ENCODE data around the gene DNAJC4. TPM values are rescaled to one million over a fixed set of nuclear protein-coding genes. Genes with fewer than 3 reads are reported as not detected.

DNAJC4 gene
- total and polyA plus RNA-seq, 9 of the 15 experiments (the other 6 are each of a cell fraction or from before 2014, with no cell fraction given) = 4.0 to 32.6 (median 19.9) TPM

GRCh38 chr11:64219354-64219684 lies 11.0 kb upstream of the DNAJC4 start:
- no peak for ATAC-seq
- Histone ChIP-seq H3K4me3 (no peak overlapping the region), H3K4me1 (replicated peaks in 1 of 2; ENCODE audit: control insufficient read depth in 2 of 2, insufficient read depth in 2 of 2, low read length in 2 of 2) (peaks cover 0 to 28% of the 10 kb centered on the region in 2 experiments; a peak in 2 of 5 replicates), H3K36me3 (ENCODE audit: control insufficient read depth, insufficient read depth, low read length) (peaks cover 82% of the 10 kb centered on the region), H3K9ac (ENCODE audit: insufficient read depth in 1 of 2, low read depth in 2 of 2, low read length in 2 of 2) (no peak overlapping the region; a peak in 1 of 4 replicates), H2AFZ (ENCODE audit: low read depth, low read length) (no peak overlapping the region), H4K20me1 (replicated peaks; ENCODE audit: control insufficient read depth, insufficient read depth, low read length) (no peaks in the 10 kb centered on the region), H3K4me2 (ENCODE audit: insufficient read depth, low read length) (no peak overlapping the region), H3K27me3 (ENCODE audit: control insufficient read depth in 2 of 2, insufficient read depth in 2 of 2, low read length in 2 of 2) (no peaks in the 10 kb centered on the region), H3K9me1 (ENCODE audit: control insufficient read depth, insufficient read depth, low read length) (no peaks in the 10 kb centered on the region), H3K27ac (ENCODE audit: extremely low read depth, low read depth, low read length) (no peak overlapping the region), H3K79me2 (ENCODE audit: control insufficient read depth, insufficient read depth, low read length) (no peaks in the 10 kb centered on the region), H3K9me3 (replicated peaks; ENCODE audit: control insufficient read depth, insufficient read depth, low read depth, low read length) (no peaks in the 10 kb centered on the region)
- FAIRE-seq = no peak
- WGBS (ENCODE audit: insufficient coverage, low coverage, missing lambda C conversion rate) = 79% methylated on average over 7 of the region's 7 CpGs
- in situ Hi-C loops (cut with MboI) (no loop called here), intact Hi-C loops (cut with micrococcal nuclease) (no loop called here)
- POLR2A ChIA-PET = interaction anchor here (0.8 to 7.0 kb wide), 2 partner anchors 12 to 20 kb away, joined by 4 to 57 read pairs; partner anchors contain the start of gene FERMT3
- CTCF ChIA-PET (ENCODE audit: low intra/inter-chr PET ratio) = no interaction called here
- no peak for DNase-seq (ENCODE audit: extremely low read depth in 1 of 4, low spot score in 3 of 4)
- no peak for TF ChIP-seq ELF1 (tag; IDR thresholded peaks at IDR 0.05)
- TF ChIP-seq POLR2G (IDR thresholded peaks at IDR 0.05; ENCODE audit: low read depth, low read length) = peak; percentile 71
- TF ChIP-seq RBFOX2 (IDR thresholded peaks at IDR 0.05; ENCODE audit: low read depth, low read length) = peak; percentile 60
- 0 out of 2 replicates have a peak, but pooled peaks have one; percentile 32 for TF ChIP-seq POLR2A (conservative IDR thresholded peaks at IDR 0.05)
- no TSS peak for BruUV-seq (replicated peaks)

DNA sequence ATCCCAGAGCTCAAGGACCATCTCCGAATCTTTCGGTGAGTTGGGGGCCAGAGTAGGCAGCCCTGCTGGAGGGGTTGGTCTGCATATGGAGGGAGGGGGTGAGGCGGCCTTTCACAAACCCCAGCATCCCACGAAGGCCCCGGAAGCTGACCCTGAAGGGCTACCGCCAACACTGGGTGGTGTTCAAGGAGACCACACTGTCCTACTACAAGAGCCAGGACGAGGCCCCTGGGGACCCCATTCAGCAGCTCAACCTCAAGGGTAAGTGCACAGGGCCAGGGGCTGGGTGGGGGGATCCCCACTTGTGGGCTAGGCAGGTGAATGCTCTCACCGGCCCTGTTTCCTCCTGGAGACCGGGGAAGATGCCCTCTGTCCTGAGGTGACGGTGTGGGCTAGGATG lies 10.6 kb upstream of the DNAJC4 start:
- H3K9ac ChIP-seq (ENCODE audit: insufficient read depth in 1 of 2, low read depth in 2 of 2, low read length in 2 of 2) = peak overlapping the region in 1 of 2 experiments; percentile 45; a peak in 1 of 4 replicates

More for the DNA sequence above, 10.6 kb upstream of the DNAJC4 start:
- no peak for FAIRE-seq
- peaks cover 0 to 32% of the 10 kb centered on the region in 2 experiments; a peak in 3 of 5 replicates for H3K4me1 ChIP-seq (replicated peaks in 1 of 2; ENCODE audit: control insufficient read depth in 2 of 2, insufficient read depth in 2 of 2, low read length in 2 of 2)
- H3K4me2 ChIP-seq (ENCODE audit: insufficient read depth, low read length) = no peak overlapping the region
- H3K36me3 ChIP-seq (ENCODE audit: control insufficient read depth, insufficient read depth, low read length) = peaks cover 82% of the 10 kb centered on the region
- no peaks in the 10 kb centered on the region for H3K27me3 ChIP-seq (ENCODE audit: control insufficient read depth in 2 of 2, insufficient read depth in 2 of 2, low read length in 2 of 2)
- H2AFZ ChIP-seq (ENCODE audit: low read depth, low read length) = no peak overlapping the region
- CTCF ChIA-PET (ENCODE audit: low intra/inter-chr PET ratio) = no interaction called here
- intact Hi-C loops (cut with micrococcal nuclease) (no loop called here), in situ Hi-C loops (cut with MboI) (no loop called here)
- ATAC-seq = no peak
- no peaks in the 10 kb centered on the region for H3K79me2 ChIP-seq (ENCODE audit: control insufficient read depth, insufficient read depth, low read length)
- POLR2A ChIA-PET = interaction anchor here (0.8 to 7.0 kb wide), 2 partner anchors 13 to 19 kb away, joined by 4 to 57 read pairs; partner anchors contain the start of gene FERMT3
- no TSS peak for BruUV-seq (replicated peaks)
- DNase-seq (ENCODE audit: extremely low read depth in 1 of 4, low spot score in 3 of 4) = no peak
- no peak for TF ChIP-seq SMAD3 (CRISPR knock-in tag; conservative IDR thresholded peaks at IDR 0.05)
- TF ChIP-seq POLR2AphosphoS5 (IDR thresholded peaks at IDR 0.05; ENCODE audit: control insufficient read depth, insufficient read depth, low read depth, low read length) = peak; percentile 0; the same call in 1 of the 2 replicates
- no peak for TF ChIP-seq GATAD2A (IDR thresholded peaks at IDR 0.05)
- TF ChIP-seq RFX1 (IDR thresholded peaks at IDR 0.05) = no peak
- TF ChIP-seq ELF4 (CRISPR knock-in tag; IDR thresholded peaks at IDR 0.05) = no peak
- no peak for TF ChIP-seq ZBTB26 (CRISPR knock-in tag; IDR thresholded peaks at IDR 0.05)
- peak; percentile 64; the same call in 1 of the 2 replicates for TF ChIP-seq ZBTB33 (CRISPR knock-in tag; IDR thresholded peaks at IDR 0.05)
- no peak for TF ChIP-seq ZNF316 (IDR thresholded peaks at IDR 0.05)
- TF ChIP-seq CREB1 (IDR thresholded peaks at IDR 0.05) = no peak
- TF ChIP-seq CREB1 (CRISPR knock-in tag; IDR thresholded peaks at IDR 0.05) = no peak
- TF ChIP-seq HDAC1 (IDR thresholded peaks at IDR 0.05) = no peak
- TF ChIP-seq TCF3 (CRISPR knock-in tag; IDR thresholded peaks at IDR 0.05) = no peak
- no peaks in the 10 kb centered on the region for H3K9me3 ChIP-seq (replicated peaks; ENCODE audit: control insufficient read depth, insufficient read depth, low read depth, low read length)
- H4K20me1 ChIP-seq (replicated peaks; ENCODE audit: control insufficient read depth, insufficient read depth, low read length) = no peaks in the 10 kb centered on the region
- H3K4me3 ChIP-seq = no peak overlapping the region
- WGBS (ENCODE audit: insufficient coverage, low coverage, missing lambda C conversion rate) = 92% methylated on average over 9 of the region's 10 CpGs
- no peak overlapping the region for H3K27ac ChIP-seq (ENCODE audit: extremely low read depth, low read depth, low read length)
- peaks cover 4% of the 10 kb centered on the region for H3K9me1 ChIP-seq (ENCODE audit: control insufficient read depth, insufficient read depth, low read length)
